ENCODE data around the gene LYZL4. TPM values are rescaled to one million over a fixed set of nuclear protein-coding genes. Genes with fewer than 3 reads are reported as not detected.

LYZL4 gene
- total RNA-seq, 2 donors from 2014 or later: not detected

- no peak for TF ChIP-seq CTCF (IDR thresholded peaks at IDR 0.05)
- DNase-seq: no peak
- Histone ChIP-seq H3K4me3 (no peak overlapping the region), H3K27me3 (no peaks in the 10 kb centered on the region), H3K36me3 (no peaks in the 10 kb centered on the region), H3K9me3 (no peaks in the 10 kb centered on the region), H3K4me1 (no peaks in the 10 kb centered on the region), H3K9ac (ENCODE audit: low read depth in 2 of 2, low read length in 2 of 2) (no peak overlapping the region), H3K27ac (no peak overlapping the region)
- intact Hi-C loops (cut with DNase I): no loop called here
Measured at GRCh38 chr3:42438193-42438592, 27.8 kb upstream of the LYZL4 start.

- no peaks in the 10 kb centered on the region for H3K27me3 ChIP-seq
- TF ChIP-seq CTCF (IDR thresholded peaks at IDR 0.05): no peak
- no peak overlapping the region for H3K9ac ChIP-seq (ENCODE audit: low read depth in 2 of 2, low read length in 2 of 2)
- no peak overlapping the region for H3K27ac ChIP-seq
- H3K9me3 ChIP-seq: no peaks in the 10 kb centered on the region
- intact Hi-C loops (cut with DNase I): no loop called here
- no peak for DNase-seq
- H3K4me3 ChIP-seq: no peak overlapping the region
- H3K4me1 ChIP-seq: no peaks in the 10 kb centered on the region
- no peaks in the 10 kb centered on the region for H3K36me3 ChIP-seq
Measured at GRCh38 chr3:42434777-42435380, 24.5 kb upstream of the LYZL4 start.

GRCh38 chr3:42432485-42432884, 22.1 kb upstream of the LYZL4 start:
- no peak for DNase-seq
- intact Hi-C loops (cut with DNase I): no loop called here
- no peak for TF ChIP-seq CTCF (IDR thresholded peaks at IDR 0.05)
- Histone ChIP-seq H3K4me1 (no peaks in the 10 kb centered on the region), H3K27me3 (no peaks in the 10 kb centered on the region), H3K9me3 (no peaks in the 10 kb centered on the region), H3K9ac (ENCODE audit: low read depth in 2 of 2, low read length in 2 of 2) (no peak overlapping the region), H3K36me3 (no peaks in the 10 kb centered on the region), H3K4me3 (no peak overlapping the region), H3K27ac (no peak overlapping the region)

- H3K27me3 ChIP-seq: no peaks in the 10 kb centered on the region
- H3K36me3 ChIP-seq: no peaks in the 10 kb centered on the region
- intact Hi-C loops (cut with DNase I): no loop called here
- no peak for TF ChIP-seq CTCF (IDR thresholded peaks at IDR 0.05)
- H3K4me1 ChIP-seq: no peaks in the 10 kb centered on the region
- H3K27ac ChIP-seq: no peak overlapping the region
- no peak overlapping the region for H3K9ac ChIP-seq (ENCODE audit: low read depth in 2 of 2, low read length in 2 of 2)
- no peak for DNase-seq
- H3K4me3 ChIP-seq: no peak overlapping the region
- no peaks in the 10 kb centered on the region for H3K9me3 ChIP-seq
Measured at GRCh38 chr3:42430781-42431532, 20.5 kb upstream of the LYZL4 start.

- H3K9me3 ChIP-seq: no peaks in the 10 kb centered on the region
- no peaks in the 10 kb centered on the region for H3K36me3 ChIP-seq
- H3K4me1 ChIP-seq: no peaks in the 10 kb centered on the region
- DNase-seq: no peak
- no peak overlapping the region for H3K9ac ChIP-seq (ENCODE audit: low read depth in 2 of 2, low read length in 2 of 2)
- H3K27ac ChIP-seq: no peak overlapping the region
- no peaks in the 10 kb centered on the region for H3K27me3 ChIP-seq
- TF ChIP-seq CTCF (IDR thresholded peaks at IDR 0.05): no peak
- H3K4me3 ChIP-seq: no peak overlapping the region
- intact Hi-C loops (cut with DNase I): no loop called here
Measured at GRCh38 chr3:42428830-42429229, 18.4 kb upstream of the LYZL4 start.
